Myocyte (in vitro differentiated cells): ENCODE measurements around the gene ACKR3. TPM values are rescaled to one million over a fixed set of nuclear protein-coding genes. Genes with fewer than 3 reads are reported as not detected.

ENCODE experiments used
- DNase-seq: peaks from one replicate; pipeline ENCODE4 v3.0.0-alpha.2; 2012; ENCODE audit warnings: low read depth
- total RNA-seq: library from RNA; depleted of rRNA; stranded (reverse); fragments of >200 nt; gene quantifications from 2 replicates; pipeline ENCODE4 v1.2.3, GENCODE V29; 2014

The ACKR3 gene
- total RNA-seq, 1 donor from 2014 or later, result not detected

DNA sequence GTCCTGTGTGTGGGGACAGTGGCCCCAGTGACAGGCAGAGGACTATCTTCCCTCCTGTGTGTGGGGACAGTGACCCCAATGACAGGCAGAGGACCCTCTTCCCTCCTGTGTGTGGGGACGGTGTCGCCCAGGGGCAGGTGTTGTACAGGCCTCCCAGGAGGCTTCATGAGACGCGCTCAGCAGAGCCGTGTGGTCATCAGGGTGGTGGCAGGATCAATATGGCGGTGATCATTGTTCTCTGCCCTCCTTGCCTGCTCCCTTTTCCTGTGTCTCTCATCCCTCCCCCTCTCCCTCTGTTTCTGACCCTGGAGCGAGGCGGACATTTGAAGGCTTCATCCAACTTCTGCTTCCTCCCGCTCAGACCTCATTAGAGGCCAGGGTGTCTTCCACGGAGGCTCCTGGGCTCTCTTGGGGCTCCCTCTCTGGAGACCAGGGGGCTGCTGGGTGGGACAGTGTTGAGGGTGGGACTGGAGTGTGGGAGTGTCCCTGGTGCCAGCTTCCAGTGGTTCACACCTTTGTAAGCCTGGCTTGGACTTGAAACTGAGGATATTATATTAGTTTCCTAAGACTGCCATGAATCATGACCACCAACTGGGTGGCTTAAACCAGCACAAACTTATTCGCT, 59.5 kb downstream of the ACKR3 start:
- no peak for DNase-seq

DNA sequence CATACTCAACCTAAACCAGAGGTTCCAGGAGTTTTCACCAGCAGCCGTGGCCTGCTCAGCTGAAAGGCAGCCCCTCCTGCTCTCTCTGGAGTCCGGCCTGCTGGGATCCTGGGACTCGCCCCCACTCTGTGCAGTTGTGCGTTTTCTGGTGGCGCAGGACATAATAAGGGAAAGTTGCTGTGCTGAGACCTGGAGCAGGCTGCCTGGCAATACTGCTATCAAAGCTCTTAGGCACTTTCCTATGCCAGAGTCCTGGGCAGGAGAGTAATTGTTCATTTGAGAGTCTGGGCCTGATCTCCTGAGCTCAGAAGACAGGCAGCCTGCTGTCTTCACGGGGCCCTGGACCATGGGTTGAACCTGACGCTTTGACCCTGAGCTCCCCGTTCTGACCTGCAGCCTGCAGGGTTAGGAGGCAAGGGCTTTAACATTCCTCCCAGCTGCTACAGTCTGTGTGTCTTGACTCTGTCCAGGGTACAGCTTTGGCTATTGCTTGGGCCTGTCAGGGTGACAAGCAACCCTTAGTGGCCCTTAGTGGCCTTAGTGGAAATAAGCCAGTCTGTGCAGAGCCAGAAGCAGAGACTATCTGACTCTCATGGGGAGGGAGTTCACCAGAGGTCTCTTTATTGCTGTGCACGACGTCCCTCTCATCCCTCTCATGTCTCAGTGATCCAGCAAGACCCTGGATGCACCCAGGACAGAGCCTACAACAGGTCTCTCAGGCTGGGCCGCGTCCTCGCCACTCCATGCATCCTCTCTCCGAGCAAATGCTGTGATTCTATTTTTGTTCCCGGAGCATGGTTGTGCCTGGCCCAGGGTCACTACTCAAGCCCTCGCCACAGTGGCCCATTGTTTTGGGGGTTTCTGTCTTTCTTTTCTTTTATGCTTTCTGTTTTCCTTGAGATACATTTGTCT, 60.6 kb downstream of the ACKR3 start:
- no peak for DNase-seq

DNA sequence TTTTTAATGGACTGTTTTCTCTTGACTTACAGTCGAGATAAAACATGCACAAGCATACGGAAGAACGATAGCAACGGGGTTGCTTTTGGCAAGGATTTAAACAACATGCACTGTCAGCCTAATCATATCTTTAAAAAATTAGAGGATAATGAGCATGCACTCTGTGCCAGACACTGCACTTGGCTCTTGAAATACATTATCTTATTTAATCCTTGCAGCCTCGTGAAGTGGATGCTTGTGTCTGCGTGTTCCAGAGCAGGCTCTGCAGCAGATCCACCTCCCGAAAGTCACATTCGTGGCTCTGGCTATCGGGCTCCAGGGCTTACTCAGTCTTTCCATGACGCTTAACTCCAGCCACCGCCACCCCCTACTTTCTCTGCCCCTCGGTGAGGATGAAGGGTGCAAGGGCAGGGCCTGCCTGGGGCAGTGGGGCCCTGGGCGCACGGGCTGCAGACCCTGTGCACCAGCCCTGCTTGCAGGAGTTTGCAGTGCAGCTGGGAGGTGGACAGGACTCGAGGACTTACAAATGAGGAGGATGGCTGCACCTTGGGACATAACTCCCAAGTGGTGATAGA, 61.7 kb downstream of the ACKR3 start:
- no peak for DNase-seq

DNA sequence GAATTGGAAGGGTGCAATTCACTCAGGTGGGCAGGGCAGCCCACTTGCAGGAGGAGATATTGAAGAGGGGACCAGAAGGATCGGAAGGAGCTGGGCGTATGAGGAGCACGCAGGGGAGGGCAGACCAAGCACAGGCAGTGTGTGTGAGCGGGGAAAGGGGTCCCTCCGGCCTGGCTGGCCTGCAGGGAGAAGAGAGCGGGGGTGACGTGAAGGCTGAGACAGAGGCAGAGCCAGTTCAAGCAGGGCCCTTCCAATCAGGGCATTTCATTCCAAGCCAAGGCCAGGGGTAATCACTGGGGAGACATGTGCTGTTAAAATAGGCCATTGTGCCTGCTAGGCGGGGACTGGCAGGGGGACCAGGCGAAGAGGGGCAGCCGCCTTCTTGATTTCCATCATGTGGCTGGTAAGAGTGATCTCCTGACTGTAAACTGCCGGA, 62.2 kb downstream of the ACKR3 start:
- DNase-seq, result no peak
